ENCODE data around the gene MLLT6.
A peak's percentile ranks its signal among the peaks of the same experiment; 100 is the strongest.
"Not testable (repeated sequence)": the region's sequence is repeated elsewhere in the genome, so short reads cannot be mapped to it uniquely, and the experiment has no call there.

MLLT6 gene

DNA sequence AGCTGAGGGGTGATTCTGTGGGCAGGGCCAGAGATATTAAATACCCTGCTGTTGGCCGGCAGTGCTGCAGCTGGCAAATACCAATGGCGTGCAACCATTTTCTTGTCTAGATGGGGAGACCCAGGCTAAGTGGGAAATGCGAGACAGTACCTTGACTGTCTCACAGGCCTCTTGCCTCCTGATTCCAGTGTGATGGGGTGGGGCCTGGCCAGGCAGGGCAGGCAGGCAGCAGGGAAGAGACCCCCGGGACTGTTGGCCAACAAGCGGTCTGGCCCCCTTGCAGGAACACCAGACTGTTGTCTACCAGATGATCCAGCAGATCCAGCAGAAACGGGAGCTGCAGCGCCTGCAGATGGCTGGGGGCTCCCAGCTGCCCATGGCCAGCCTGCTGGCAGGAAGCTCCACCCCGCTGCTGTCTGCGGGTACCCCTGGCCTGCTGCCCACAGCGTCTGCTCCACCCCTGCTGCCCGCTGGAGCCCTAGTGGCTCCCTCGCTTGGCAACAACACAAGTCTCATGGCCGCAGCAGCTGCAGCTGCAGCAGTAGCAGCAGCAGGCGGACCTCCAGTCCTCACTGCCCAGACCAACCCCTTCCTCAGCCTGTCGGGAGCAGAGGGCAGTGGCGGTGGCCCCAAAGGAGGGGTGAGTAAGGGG is 19.4 kb downstream of the MLLT6 start:
- FAIRE-seq (no peak), DNase-seq (ENCODE audit: extremely low spot score, insufficient read length, low read depth) (no peak)

DNA sequence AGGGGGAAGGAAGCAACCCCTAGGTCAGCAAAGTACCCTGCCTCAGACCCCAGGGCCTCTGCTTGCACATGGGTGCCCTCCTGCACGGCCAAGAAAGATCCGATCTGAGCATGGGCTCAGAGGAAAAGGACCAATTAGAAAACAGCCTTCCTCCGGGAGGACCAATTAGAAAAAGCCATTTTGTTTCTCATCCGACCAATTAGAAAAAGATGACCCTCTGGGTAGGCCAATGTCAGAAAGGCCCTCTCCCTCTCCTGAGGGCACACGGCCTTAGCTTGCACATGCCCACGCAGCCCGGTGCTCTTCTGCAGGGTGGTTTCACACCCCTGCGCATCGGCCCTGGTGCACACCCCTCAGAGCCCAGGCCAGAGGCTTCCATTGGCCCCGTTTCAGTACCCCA is 20.0 kb downstream of the MLLT6 start:
- DNase-seq (ENCODE audit: extremely low spot score, insufficient read length, low read depth) (no peak), FAIRE-seq (no peak)

DNA sequence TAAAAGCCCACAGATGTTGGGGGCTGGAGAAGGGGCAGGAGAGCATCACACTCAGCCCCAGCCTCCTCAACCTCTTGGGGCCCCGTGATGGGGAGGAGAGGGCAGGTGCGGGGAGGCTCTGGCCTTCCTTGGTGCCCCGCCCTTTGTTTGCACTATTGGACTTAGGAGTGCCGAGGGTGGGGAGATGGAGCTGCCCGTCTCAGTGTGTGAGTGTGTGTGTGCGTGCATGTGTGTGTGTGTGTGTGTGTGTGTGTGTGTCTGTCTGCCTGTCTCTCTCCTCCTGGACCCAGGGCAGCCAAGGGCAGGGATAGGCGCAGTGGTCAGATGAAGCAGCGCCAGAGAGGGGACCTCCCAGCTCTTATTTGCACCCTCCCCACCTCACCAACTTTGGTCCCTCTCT is 21.1 kb downstream of the MLLT6 start:
- not testable (repeated sequence) for FAIRE-seq

DNA sequence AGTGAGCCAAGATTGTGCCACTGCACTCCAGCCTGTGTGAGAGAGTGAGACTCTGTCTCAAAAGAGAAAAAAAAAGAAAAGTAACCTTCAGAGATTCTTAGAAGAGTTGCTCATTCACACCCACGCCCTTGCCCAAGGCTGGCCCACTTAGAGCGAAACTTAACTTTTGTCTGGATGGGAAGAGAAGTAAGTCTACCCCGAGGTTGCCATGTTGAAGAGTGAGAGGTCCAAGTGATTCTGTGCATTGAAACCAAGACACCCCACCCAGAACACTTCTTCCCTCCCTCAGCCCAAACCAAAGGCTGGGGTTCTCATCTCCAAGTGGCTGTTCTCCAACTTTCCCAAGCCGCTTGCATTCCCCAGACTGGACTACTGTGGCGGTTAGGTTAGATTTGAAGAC is 22.7 kb downstream of the MLLT6 start:
- DNase-seq (ENCODE audit: extremely low spot score, insufficient read length, low read depth) = no peak
- no peak for FAIRE-seq

More for the DNA sequence above, 21.1 kb downstream of the MLLT6 start:
- DNase-seq (ENCODE audit: extremely low spot score, insufficient read length, low read depth) = not testable (repeated sequence)

DNA sequence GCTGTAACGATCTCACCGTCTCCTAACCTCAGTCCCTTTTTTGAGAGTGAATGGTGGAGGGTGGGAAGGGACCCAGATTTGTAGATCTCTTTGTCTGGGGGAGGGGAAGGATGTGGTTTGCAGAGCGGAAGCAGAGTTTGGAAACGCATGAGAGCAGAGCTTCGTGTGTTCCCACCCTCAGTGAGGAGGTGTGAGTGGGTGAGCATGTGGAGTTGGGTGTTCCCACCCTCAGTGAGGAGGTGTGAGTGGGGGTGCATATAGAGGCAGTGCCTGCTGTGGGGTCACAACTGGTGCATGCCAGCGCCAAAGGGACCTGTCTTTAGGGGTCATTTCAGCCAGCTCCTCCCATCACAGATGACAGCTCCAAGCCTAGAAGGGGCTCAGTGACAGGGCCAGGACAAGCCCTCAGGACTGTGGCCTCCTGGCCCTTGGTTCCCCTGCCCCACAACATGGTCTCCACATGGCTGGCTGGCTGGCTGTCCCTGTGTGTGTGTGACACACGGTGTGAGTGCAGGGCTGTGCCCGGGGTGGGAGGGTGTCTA is 23.3 kb downstream of the MLLT6 start:
- FAIRE-seq (no peak), DNase-seq (ENCODE audit: extremely low spot score, insufficient read length, low read depth) (no peak)

DNA sequence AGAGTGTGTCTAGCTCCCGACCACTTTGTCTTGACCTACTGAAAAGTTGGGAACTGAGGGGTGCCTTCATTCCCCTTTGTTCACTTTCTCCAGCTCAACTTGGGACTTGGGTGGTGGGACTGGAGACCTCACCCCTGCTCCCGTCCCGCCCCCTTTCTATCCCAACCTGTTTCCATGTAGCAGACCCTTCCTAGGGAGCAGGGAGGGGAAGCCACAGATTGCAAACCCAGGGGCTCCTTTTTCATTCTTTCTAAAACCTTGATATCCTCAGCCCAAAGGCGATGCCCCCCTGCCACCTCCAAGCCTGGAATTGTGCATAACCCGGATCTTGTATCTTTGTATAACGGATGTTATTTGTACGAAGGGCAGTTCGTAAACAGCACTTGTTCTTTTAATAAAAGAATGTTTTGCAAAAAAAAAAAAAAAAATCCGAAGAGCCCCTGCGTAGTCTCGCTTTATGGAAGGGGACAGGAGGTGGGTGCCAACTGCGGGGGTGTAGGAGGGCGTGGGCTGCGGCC is 24.4 kb downstream of the MLLT6 start:
- DNase-seq (ENCODE audit: extremely low spot score, insufficient read length, low read depth) = no peak
- FAIRE-seq = no peak

DNA sequence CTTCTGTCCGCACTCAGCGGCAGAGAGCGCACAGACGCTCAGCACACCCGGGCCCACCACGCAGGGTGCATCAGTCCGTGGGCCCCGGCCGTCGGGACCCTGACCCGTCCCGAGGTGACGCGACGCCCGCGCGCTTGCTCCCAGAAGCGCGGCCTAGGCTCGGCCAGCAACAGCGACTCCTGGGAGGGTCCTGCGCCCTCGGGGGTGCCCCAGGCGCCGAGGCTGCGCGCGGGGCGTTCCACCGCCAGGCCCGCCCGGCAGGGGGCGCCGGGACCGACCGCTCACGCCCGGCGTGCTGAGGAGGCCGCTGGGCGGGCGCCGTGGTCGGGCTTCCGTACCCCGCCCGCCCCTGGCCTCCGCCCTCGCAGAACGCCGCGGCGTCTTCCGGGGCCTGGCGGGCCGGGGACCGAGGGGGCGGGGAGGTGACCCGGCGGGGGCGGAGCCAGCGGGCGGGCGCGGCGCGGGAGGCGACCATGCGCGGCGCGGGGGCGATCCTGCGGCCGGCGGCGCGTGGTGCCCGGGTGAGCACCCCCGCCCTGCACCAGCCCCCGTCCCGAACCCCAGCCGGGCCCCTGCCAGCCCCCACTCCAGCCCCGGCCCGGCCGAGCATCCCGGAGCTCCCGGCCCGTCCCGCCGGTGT is 24.9 kb downstream of the MLLT6 start, which contains the start of gene CISD3:
TSS of gene CISD3 (plus strand) at position 456 of the 640 bp plus-strand sequence. CDS start at position 474, 18 bp downstream.
- DNase-seq (ENCODE audit: extremely low spot score, insufficient read length, low read depth) = peak; percentile 84
- FAIRE-seq = no peak

DNA sequence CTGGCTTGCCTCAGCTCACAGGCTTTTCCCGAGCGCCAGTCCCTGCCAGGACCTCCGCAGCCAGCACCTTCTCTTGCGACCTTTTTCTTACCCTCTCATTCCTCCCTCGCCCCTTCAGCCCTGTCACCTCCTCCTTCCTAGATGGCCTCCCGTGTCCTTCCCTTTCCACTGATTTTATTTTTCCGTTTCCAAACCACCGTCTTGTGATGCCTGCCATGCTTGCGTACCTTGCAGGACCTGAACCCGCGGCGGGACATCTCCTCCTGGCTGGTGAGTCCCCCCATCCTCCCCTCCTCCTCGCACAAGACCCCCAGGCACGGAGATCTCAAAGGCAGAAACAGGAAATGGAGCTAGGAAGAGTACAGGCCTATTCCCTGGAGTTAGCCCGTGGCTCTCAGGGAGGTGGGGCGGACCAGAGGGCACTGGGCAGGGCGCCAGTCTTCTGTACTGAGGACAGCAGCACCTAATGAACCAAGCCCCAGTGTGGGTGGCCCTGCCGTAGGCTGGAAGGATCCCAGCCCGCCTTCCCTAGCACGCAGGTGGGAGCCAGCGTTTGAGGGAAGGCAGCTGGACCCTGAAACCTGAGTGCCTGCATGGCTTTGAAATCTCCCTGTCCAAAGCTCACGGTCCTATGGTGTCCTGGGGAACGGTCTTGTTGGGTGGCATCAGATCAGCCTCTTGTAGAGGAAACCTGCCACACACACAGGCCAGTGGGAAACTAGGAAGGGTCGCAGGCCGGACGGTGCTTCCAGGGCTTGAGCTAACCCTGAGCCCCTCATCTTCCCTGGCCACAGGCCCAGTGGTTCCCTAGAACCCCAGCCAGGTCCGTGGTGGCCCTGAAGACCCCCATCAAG is 25.7 kb downstream of the MLLT6 start:
- no peak for FAIRE-seq
- DNase-seq (ENCODE audit: extremely low spot score, insufficient read length, low read depth) = no peak

DNA sequence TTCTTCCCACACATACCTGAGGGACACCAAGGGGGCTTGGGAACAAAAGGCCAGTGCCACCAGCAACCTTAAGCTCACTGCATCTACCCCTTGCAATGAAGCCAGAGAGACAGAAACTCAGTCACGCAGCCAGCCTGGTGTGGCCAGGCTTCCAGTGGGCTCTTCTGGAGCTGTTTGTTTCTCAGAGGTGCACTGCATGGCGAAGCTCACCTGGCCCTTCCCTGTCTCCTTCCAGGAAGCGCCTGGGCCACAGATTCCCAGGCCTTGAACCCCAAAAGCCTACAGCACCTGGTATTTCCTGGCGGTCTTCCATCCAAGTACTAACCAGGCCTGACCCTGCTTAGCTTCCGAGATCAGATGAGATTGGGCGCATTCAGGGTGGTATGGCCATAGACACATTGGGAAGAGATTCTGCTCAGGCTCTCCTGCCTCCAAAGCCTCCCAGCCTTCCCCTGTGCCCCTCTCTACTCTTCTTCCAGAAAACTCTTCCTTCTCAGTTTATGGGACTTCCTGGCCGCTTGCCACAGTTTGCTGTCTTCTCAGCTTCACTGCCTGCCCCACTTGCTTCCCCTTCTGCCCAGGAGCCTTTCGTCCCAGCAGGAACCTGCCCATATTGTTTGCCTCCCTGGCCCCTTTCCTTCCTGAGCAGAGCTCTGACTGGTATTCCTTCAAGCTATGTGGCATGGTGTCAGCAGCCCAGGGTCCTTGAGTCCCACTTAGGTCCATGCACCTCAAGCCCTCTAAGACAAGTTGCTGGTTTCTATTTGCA is 26.6 kb downstream of the MLLT6 start:
- no peak for DNase-seq (ENCODE audit: extremely low spot score, insufficient read length, low read depth)

DNA sequence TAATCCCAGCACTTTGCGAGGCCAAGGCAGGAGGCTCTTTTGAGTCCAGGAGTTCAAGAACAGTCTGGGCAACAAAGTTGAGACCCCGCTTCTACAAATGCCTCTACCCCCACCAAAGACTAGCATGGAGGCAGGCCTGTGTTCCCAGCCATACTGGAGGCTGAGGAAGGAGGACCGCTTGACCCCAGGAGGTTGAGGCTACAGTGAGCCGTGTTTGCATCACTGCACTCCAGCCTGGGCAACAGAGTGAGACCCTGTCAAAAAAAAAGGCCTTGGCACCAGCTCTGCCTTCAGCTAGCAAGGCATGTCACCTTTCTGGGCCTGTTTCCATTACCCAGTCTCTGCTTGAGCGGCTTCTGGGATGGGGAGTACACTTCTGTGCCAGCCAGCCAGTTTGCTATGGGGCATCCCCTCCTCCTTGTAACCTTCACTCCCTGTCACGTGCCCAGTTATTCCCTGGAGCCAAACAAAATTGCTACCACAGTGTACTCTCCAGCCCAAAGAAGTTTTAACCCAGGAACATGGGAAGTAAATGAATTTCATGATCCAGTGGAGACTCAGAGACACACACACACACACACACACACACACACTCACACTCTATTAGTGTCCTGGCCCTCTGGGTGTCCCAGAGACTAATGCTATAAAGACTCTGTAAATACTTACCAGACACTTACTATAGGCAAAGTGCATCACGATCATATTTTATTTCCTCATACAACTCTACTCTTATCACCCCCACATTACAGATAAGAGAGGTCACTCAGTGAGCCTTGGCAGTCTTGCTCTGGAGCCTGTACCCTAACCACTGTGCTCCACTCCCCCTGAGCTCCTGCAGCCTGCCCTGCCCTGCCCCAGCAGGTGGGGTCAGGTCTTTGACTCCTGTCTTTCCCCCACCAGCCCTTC is 27.6 kb downstream of the MLLT6 start:
- no peak for FAIRE-seq

More for the DNA sequence above, 26.6 kb downstream of the MLLT6 start:
- FAIRE-seq = no peak

DNA sequence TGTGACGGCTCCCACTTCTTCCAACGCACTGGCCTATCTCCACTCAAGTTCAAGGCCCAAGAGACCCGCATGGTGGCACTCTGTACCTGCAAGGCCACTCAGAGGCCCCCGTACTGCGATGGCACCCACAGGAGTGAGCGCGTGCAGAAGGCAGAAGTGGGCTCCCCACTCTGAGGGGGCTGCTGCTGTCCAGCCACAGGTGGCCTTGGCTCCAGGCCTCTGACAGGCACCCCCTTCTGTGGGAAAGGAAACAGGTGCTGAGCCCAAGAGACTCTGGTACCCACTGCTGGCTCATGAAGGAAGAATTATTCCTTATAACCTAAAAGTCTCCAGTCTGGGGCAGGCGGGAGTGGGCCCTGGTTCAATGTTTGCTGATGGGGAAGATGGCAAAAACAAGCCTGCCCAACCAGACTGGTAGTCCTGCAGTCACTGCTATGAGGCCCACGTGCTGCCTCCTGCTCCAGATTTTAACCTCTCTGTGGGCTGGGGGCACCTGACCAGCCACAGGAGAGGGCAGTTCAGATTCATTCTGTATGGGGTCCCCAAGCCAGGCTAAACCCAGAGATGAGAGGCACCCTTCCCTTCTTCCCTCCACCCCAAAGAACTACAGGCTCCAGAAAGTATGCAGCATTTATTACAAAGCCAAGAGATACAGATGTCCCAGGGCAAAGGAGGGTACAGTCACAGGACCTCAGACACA is 28.4 kb downstream of the MLLT6 start:
- FAIRE-seq (no peak), DNase-seq (ENCODE audit: extremely low spot score, insufficient read length, low read depth) (no peak)

More for the DNA sequence above, 27.6 kb downstream of the MLLT6 start:
- no peak for DNase-seq (ENCODE audit: extremely low spot score, insufficient read length, low read depth)

DNA sequence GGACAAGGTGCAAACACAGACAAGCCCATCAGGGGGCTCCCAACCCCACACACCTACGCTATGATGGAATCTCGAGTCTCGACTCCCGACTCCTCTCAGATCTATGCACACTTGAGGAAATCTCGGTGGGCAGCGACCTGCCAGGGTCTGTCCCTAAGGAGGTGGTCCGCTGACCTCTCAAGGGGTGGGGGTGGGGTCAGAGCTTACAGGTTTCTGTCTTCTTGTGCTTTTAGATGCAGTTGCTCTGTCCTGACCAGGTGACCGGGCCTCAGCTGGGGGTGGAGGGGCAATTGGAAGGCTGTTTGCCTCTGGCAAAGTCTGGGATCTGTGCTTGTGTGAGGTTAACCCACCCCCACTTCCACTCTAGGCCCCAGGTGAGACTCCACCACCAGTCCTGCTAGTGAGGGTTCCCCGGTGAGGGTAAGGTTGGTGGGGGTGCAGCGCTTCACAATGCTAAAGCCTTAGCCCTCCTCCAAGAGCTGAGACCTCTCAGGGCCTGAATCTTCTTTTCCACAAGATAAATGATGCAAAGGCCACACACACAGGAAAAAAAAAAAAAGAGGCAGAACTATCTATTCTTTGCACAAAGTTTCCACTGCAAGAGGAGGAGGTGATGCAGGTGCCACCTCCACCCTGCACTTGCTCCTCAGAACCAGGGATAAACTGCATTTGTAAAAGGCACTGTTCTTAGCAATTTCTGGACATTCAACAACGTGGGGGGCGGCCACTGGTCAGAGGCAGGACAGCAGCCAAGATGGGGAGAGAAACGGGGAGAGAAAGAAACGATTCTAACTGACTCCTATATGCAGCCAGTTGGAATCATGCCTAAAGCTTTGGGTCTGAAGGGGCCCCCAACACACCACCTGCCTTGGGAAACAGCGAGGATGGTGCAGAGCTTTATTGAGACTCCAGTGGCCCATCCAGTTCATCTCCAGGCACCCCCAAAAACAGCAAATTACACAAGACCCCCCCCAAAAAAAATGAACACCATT is 29.2 kb downstream of the MLLT6 start:
- DNase-seq (ENCODE audit: extremely low spot score, insufficient read length, low read depth) (no peak), FAIRE-seq (no peak)

DNA sequence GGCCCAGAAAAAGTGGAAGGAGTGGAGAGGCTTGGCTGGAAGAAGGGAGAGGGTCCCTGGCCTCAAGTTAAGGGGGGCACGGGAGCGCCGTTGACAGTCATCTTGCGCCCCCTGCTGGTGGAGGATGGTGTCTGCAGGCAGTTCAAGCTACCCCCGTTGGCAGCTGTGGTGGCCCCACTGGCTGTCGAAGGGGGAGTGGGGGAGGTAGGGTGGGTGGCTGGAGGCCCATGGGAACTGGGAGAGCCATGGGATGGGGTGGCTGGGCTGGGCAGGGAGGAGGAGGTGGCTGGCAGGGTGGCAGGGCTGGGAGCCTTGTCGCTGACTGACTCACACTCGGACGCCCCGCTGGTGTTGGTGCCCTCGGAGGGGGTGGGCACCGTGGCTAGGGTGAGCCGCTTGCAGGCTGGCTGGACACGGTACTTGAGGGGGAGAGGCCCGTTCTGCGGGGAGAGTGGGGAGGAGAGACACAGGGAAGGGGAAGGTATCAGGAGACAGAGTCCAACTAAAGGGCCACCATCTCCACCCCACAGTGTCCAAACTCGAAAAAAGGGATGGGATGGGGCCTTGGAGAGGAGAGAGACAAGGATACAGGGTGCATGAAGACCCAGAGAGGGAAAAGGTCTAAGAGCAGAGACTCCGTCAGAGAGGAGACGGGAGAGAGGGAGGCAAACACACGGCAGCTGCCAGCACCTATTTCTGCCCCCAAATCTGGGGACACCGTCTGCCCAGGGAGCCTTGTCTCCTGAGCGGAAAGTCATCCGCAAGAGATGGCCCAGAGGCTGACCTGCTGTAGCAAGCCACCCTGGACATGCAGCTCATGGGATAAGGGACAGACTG is 30.3 kb downstream of the MLLT6 start:
- no peak for FAIRE-seq
- DNase-seq (ENCODE audit: extremely low spot score, insufficient read length, low read depth) = peak; percentile 64

DNA sequence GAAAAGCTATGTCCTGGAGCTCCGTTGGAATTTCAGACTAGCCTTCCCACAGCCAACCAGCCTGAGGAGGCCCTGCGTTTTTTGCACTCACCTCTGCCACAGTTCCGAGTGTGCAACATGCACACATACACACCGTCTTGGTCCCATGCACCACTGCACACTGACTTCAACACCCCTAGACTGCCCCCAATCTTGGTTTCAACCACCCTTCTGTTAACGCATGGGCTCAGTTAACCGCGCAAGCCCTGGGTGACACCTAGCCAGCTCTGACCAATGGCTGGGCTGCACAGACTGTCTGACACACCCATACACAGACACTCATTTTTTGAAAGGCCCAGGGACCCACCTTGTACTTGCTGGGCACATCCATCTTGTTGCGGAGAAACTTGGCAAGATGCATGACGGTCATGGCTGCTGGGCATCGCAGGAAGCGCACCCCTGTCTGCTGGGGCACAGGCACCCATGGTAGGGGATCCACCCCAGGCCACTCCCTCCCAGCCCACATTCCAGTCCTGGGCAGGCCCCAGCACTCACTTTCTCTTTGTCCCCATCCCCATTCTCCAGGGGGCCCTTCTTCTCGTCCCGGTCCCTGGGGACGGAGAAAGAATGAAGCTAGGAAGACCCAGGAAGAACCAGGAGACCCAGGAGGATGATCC is 33.1 kb downstream of the MLLT6 start:
- peak; percentile 39 for DNase-seq (ENCODE audit: extremely low spot score, insufficient read length, low read depth)
- no peak for FAIRE-seq

DNA sequence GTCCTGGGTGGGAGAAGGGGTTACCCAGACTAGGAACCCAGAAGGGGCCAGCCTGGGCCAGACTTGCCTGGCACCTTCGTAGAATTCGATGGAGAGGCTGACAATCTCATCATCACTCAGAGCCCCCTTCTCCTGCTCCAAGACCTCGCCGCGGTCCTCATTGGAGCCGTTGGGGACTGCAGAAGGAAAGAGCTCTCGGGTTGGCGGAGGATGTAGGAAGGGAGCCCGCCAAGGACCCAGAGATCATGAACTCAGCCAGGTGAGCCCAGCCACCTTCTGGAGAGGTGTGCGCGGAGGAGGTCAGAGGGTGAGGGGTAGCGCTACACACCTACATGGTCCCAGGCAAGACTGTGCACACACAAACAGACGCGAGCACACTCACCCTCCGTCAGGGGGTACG is 33.6 kb downstream of the MLLT6 start:
- FAIRE-seq = no peak
- DNase-seq (ENCODE audit: extremely low spot score, insufficient read length, low read depth) = no peak

DNA sequence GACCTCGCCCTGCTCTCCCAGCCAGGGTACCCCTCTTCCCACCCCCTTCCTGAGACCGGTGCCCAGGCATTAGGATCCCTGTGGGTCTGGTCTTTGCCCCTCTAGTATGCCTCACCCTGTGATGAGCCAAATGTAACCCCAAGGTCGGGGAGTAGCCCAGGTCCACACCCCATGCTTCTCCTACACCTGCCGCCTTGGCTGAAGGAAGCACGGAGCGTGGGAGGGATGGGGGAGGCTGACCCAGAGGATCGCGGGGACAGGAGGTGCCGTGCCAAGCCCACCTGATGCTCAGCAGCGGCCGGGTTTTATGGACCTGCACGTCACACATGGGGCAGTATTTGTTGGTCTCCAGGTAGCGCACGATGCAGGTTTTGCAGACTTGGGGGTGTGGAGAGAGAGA is 34.2 kb downstream of the MLLT6 start:
- no peak for FAIRE-seq

More for the DNA sequence above, 34.2 kb downstream of the MLLT6 start:
- DNase-seq (ENCODE audit: extremely low spot score, insufficient read length, low read depth) = no peak

Data from GM18507 (cell line).